Endothelial cell of umbilical vein (primary cell): Measurements from ENCODE around the gene PNLDC1. TPM values are rescaled to one million over a fixed set of nuclear protein-coding genes. Genes with fewer than 3 reads are reported as not detected.

ENCODE experiments used
- BruUV-seq: library from RNA; stranded (reverse); fragments of 400-500 nt; replicated peaks from 2 replicates; lab custom pipeline; 2021; lab: Mats Ljungman, UMichigan
- CTCF ChIA-PET: fragments of 300-600, 350-600 bp; sonication (Branson Sonifier 250); formaldehyde crosslinking; loops from one replicate; lab custom pipeline; 2021; ENCODE audit warnings: antibody characterized with exemption, inconsistent platforms; lab: Charles Lee
- POLR2A ChIA-PET: fragments of 300-600, 350-600 bp; sonication (Branson Sonifier 250); formaldehyde crosslinking; loops from one replicate; lab custom pipeline; 2021; ENCODE audit warnings: antibody characterized with exemption, inconsistent platforms; lab: Charles Lee
- DNase-seq: peaks from one replicate; pipeline ENCODE4 v3.0.0-alpha.2; 2011; ENCODE audit warnings: low read depth, low spot score
- FAIRE-seq: peaks from 2 replicates; lab custom pipeline; 2011; peaks lifted over from hg19 to GRCh38; lab: Jason Lieb, UNC
- H2AFZ ChIP-seq: 2 replicates; pipeline ENCODE4 v1.6.0; 2012; ENCODE audit warnings: low read depth, low read length, control low read depth, inconsistent platforms
- H3K27ac ChIP-seq: 2 replicates; pipeline ENCODE4 v1.5.1; 2011; ENCODE audit warnings: low read depth, mild to moderate bottlenecking, control low read depth, low read length, moderate library complexity; ENCODE audit not compliant: insufficient read depth
- H3K27me3 ChIP-seq, 2 experiments: 2 replicates each; pipeline versions ENCODE4 v1.6.0 to v1.6.1; 2011; ENCODE audit warnings: low read length in 2 of 2, mixed read lengths in 1 of 2; ENCODE audit not compliant: control insufficient read depth in 2 of 2, insufficient read depth in 2 of 2
- H3K36me3 ChIP-seq, 2 experiments: 2 replicates in 1 of 2; 3 replicates in 1 of 2; pipeline ENCODE4 v1.5.1; 2011; ENCODE audit warnings: low read length in 2 of 2, mild to moderate bottlenecking in 1 of 2, moderate library complexity in 1 of 2; ENCODE audit not compliant: control insufficient read depth in 2 of 2, insufficient read depth in 2 of 2; ENCODE audit errors: extremely low read depth in 1 of 2
- H3K4me1 ChIP-seq: 3 replicates; pipeline ENCODE4 v1.5.1; 2011; ENCODE audit warnings: mild to moderate bottlenecking, low read length; ENCODE audit not compliant: control insufficient read depth, insufficient read depth; ENCODE audit errors: extremely low read depth
- H3K4me2 ChIP-seq: 2 replicates; pipeline ENCODE4 v1.6.1; 2011; ENCODE audit warnings: low read length, control low read depth, mixed read lengths; ENCODE audit not compliant: insufficient read depth
- H3K4me3 ChIP-seq, 3 experiments: fragments of 200-600 bp in 1 of 3; sonication (generic), shearing (Covaris generic) in 1 of 3; replicated peaks in 1 of 3; 2 replicates each; pipeline ENCODE4 v1.5.1; 2011 to 2016; ENCODE audit warnings: control low read depth in 3 of 3, low read length in 3 of 3, mild to moderate bottlenecking in 2 of 3, inconsistent platforms in 1 of 3, low read depth in 1 of 3, moderate library complexity in 1 of 3; ENCODE audit not compliant: insufficient read depth in 1 of 3
- H3K79me2 ChIP-seq: 2 replicates; pipeline ENCODE4 v1.6.0; 2012; ENCODE audit warnings: low read length, inconsistent platforms; ENCODE audit not compliant: control insufficient read depth, insufficient read depth
- H3K9ac ChIP-seq: replicated peaks from 2 replicates; pipeline ENCODE3; 2011; ENCODE audit warnings: low read length, control low read depth; ENCODE audit not compliant: insufficient read depth; ENCODE audit errors: extremely low read depth
- H3K9me1 ChIP-seq: replicated peaks from 3 replicates; pipeline ENCODE4 v1.6.0; 2011; ENCODE audit warnings: mild to moderate bottlenecking, low read length; ENCODE audit not compliant: control insufficient read depth, insufficient read depth; ENCODE audit errors: extremely low read depth
- H3K9me3 ChIP-seq: replicated peaks from 2 replicates; pipeline ENCODE4 v1.5.1; 2012; ENCODE audit warnings: low read length, inconsistent platforms; ENCODE audit not compliant: control insufficient read depth, insufficient read depth
- H4K20me1 ChIP-seq: replicated peaks from 2 replicates; pipeline ENCODE3; 2011; ENCODE audit warnings: mild to moderate bottlenecking, low read length; ENCODE audit not compliant: control insufficient read depth, insufficient read depth; ENCODE audit errors: extremely low read depth
- CTCF ChIP-seq, 2 donors: IDR thresholded peaks; 1 replicate in 1 of 2; 2 replicates in 1 of 2; pipeline ENCODE4 v1.5.1; 2011; ENCODE audit warnings: low read length in 2 of 2, mild to moderate bottlenecking in 2 of 2, moderate library complexity in 2 of 2, control low read depth in 1 of 2, inconsistent platforms in 1 of 2, low read depth in 1 of 2; ENCODE audit not compliant: insufficient read depth in 1 of 2; ENCODE audit errors: extremely low read depth in 1 of 2
- EZH2 ChIP-seq: IDR thresholded peaks from 2 replicates; pipeline ENCODE4 v1.6.1; 2012; ENCODE audit warnings: borderline replicate concordance, low read depth, mild to moderate bottlenecking, moderate library complexity, low read length, inconsistent platforms; ENCODE audit not compliant: severe bottlenecking
- FOS ChIP-seq: IDR thresholded peaks from 2 replicates; pipeline ENCODE4 v1.6.1; 2011; ENCODE audit warnings: mild to moderate bottlenecking, low read length, moderate library complexity, borderline replicate concordance; ENCODE audit not compliant: insufficient read depth
- GATA2 ChIP-seq: IDR thresholded peaks from 2 replicates; pipeline ENCODE4 v1.7.0; 2011; ENCODE audit warnings: low read depth, mild to moderate bottlenecking, moderate library complexity, mixed read lengths, low read length; ENCODE audit not compliant: insufficient read length, insufficient read depth
- JUN ChIP-seq: IDR thresholded peaks from 2 replicates; pipeline ENCODE4 v1.6.1; 2011; ENCODE audit warnings: borderline replicate concordance, low read depth; ENCODE audit not compliant: insufficient read length, insufficient read depth
- MAX ChIP-seq: IDR thresholded peaks from 2 replicates; pipeline ENCODE4 v1.6.1; 2011; ENCODE audit not compliant: insufficient read depth, insufficient read length
- MYC ChIP-seq: IDR thresholded peaks from one replicate; pipeline ENCODE4 v1.6.1; 2011; ENCODE audit warnings: mild to moderate bottlenecking, low read depth, low read length
- POLR2A ChIP-seq: IDR thresholded peaks from 2 replicates; pipeline ENCODE4 v1.6.1; 2012; ENCODE audit warnings: low read depth, mild to moderate bottlenecking, control low read depth, low read length
- POLR2AphosphoS5 ChIP-seq: IDR thresholded peaks from 2 replicates; pipeline ENCODE4 v1.6.1; 2012; ENCODE audit warnings: low read depth, mild to moderate bottlenecking, control low read depth, low read length, moderate library complexity; ENCODE audit not compliant: insufficient read depth
- dilution Hi-C: fragments of 300-500 bp; cut with MboI; formaldehyde crosslinking; loops from one replicate; pipeline ENCODE4 v1.15.0; 2019; ENCODE audit warnings: low sequenced_read_pairs; ENCODE audit not compliant: extremely low pct_ligation_motif_present
- intact Hi-C: fragments of 100-400 bp; cut with micrococcal nuclease; formaldehyde crosslinking; loops from one replicate; pipeline ENCODE4 v1.10.0; 2022
- polyA plus RNA-seq, 4 experiments: library from polyadenylated mRNA; depleted of rRNA in 3 of 4; stranded (reverse) in 3 of 4; unstranded in 1 of 4; fragments of >200 nt; gene quantifications; 2 replicates each; pipeline versions ENCODE4 v1.2.1 to v1.2.3, GENCODE V29; 2011 to 2012; ENCODE audit warnings: missing spikeins in 1 of 4
- total RNA-seq: library from RNA; stranded (reverse); gene quantifications from 2 replicates; pipeline ENCODE4 v1.2.3, GENCODE V29; 2021

The PNLDC1 gene
- total and polyA plus RNA-seq, 2 donors (not counting 3 experiments of a cell fraction or from before 2014, with no cell fraction given), result not detected

GRCh38 chr6:159778131-159778530 is 21.9 kb upstream of the PNLDC1 start:
- no peaks in the 10 kb centered on the region for H3K4me1 ChIP-seq
- H4K20me1 ChIP-seq, result no peaks in the 10 kb centered on the region
- no peaks in the 10 kb centered on the region for H3K9me1 ChIP-seq
- H3K9ac ChIP-seq, result no peak overlapping the region
- no peaks in the 10 kb centered on the region for H3K27me3 ChIP-seq
- dilution Hi-C loops (no loop called here), intact Hi-C loops (no loop called here)
- FAIRE-seq (no peak), DNase-seq (no peak)
- no peak overlapping the region for H3K4me2 ChIP-seq
- peaks cover 17% of the 10 kb centered on the region for H3K79me2 ChIP-seq
- H3K4me3 ChIP-seq, result no peak overlapping the region
- H3K9me3 ChIP-seq, result no peaks in the 10 kb centered on the region
- CTCF ChIA-PET, result interaction anchor here (0.7 kb wide), 1 partner anchor 189 kb away, joined by 4 read pairs; no protein-coding TSS in a partner anchor
- H3K27ac ChIP-seq, result no peak overlapping the region
- TF ChIP-seq JUN, result no peak
- no peak for TF ChIP-seq FOS
- no peak for TF ChIP-seq MYC
- TF ChIP-seq POLR2A, result no peak
- TF ChIP-seq MAX, result no peak
- no peak for TF ChIP-seq POLR2AphosphoS5
- no peak for TF ChIP-seq EZH2
- no peak for TF ChIP-seq CTCF (IDR thresholded peaks at IDR 0.05; ENCODE audit: extremely low read depth in 1 of 2, insufficient read depth in 1 of 2, low read depth in 1 of 2, low read length in 2 of 2)
- TF ChIP-seq GATA2, result no peak
- peaks cover 29 to 33% of the 10 kb centered on the region in 2 experiments for H3K36me3 ChIP-seq
- POLR2A ChIA-PET, result no interaction called here
- no peak overlapping the region for H2AFZ ChIP-seq
- BruUV-seq, result no TSS peak
